K562 (cell line): ENCODE data around the gene IP6K1. TPM values are rescaled to one million over a fixed set of nuclear protein-coding genes. Genes with fewer than 3 reads are reported as not detected.

Experiments used
- ATAC-seq: fragments of 200-7000 bp; cut with Tn5 transposase; 3 replicates; pipeline ENCODE4 v1.9.1; 2020; ENCODE audit warnings: moderate library complexity
- BruUV-seq: library from RNA; stranded (reverse); fragments of 400-500 nt; replicated peaks from 2 replicates; lab custom pipeline; 2021; lab: Mats Ljungman, UMichigan
- CTCF ChIA-PET: fragments of 300-600 bp; formaldehyde crosslinking; extraction: SDS; loops from one replicate; lab custom pipeline; 2021; ENCODE audit warnings: low intra/inter-chr PET ratio; lab: Yijun Ruan, JAX
- POLR2A ChIA-PET: fragments of 300-600, 350-650 bp; sonication (Branson Sonifier 250); formaldehyde crosslinking; extraction: SDS; loops from one replicate; lab custom pipeline; 2021; ENCODE audit warnings: antibody characterized with exemption, inconsistent platforms; lab: Yijun Ruan, JAX
- DNase-seq, 4 experiments: peaks; one replicate each; pipeline versions ENCODE4 v3.0.0 to v3.0.0-alpha.2; 2011 to 2018; ENCODE audit warnings: low spot score in 3 of 4, mixed read lengths in 3 of 4; ENCODE audit errors: extremely low read depth in 1 of 4
- FAIRE-seq: peaks from 2 replicates; lab custom pipeline; 2011; peaks lifted over from hg19 to GRCh38; lab: Jason Lieb, UNC
- H2AFZ ChIP-seq: 2 replicates; pipeline ENCODE4 v1.6.0; 2011; ENCODE audit warnings: low read depth, low read length, control low read depth, inconsistent platforms
- H3K27ac ChIP-seq: fragments of 200-600 bp; 3 replicates; pipeline ENCODE4 v1.8.0; 2011; ENCODE audit warnings: low read depth, mild to moderate bottlenecking, control low read depth, inconsistent platforms, low read length, moderate library complexity, mixed read lengths; ENCODE audit errors: extremely low read depth
- H3K27me3 ChIP-seq, 2 experiments: fragments of 300-600 bp in 1 of 2; 2 replicates in 1 of 2; 3 replicates in 1 of 2; pipeline versions ENCODE4 v1.6.0 to v1.8.0; 2011; ENCODE audit warnings: inconsistent platforms in 2 of 2, low read length in 2 of 2, mild to moderate bottlenecking in 1 of 2, mixed read lengths in 1 of 2, moderate library complexity in 1 of 2; ENCODE audit not compliant: control insufficient read depth in 2 of 2, insufficient read depth in 2 of 2
- H3K36me3 ChIP-seq: fragments of 300-600 bp; 3 replicates; pipeline ENCODE4 v1.8.0; 2011; ENCODE audit warnings: mild to moderate bottlenecking, low read length, inconsistent platforms; ENCODE audit not compliant: control insufficient read depth, insufficient read depth
- H3K4me1 ChIP-seq, 2 experiments: fragments of 200-600 bp in 1 of 2; replicated peaks in 1 of 2; 2 replicates in 1 of 2; 3 replicates in 1 of 2; pipeline versions ENCODE4 v1.5.1 to v1.8.0; 2011; ENCODE audit warnings: inconsistent platforms in 2 of 2, low read length in 2 of 2, mild to moderate bottlenecking in 1 of 2, mixed read lengths in 1 of 2, moderate library complexity in 1 of 2; ENCODE audit not compliant: control insufficient read depth in 2 of 2, insufficient read depth in 2 of 2
- H3K4me2 ChIP-seq: 2 replicates; pipeline ENCODE4 v1.6.1; 2011; ENCODE audit warnings: low read length, control low read depth, inconsistent platforms, mixed read lengths; ENCODE audit not compliant: insufficient read depth
- H3K4me3 ChIP-seq: fragments of 200-600 bp; sonication (generic), shearing (Covaris generic); 2 replicates; pipeline ENCODE4 v1.5.1; 2016; ENCODE audit warnings: control low read depth, inconsistent platforms
- H3K79me2 ChIP-seq: fragments of 200-600 bp; 3 replicates; pipeline ENCODE4 v1.8.0; 2011; ENCODE audit warnings: low read length, inconsistent platforms; ENCODE audit not compliant: control insufficient read depth, insufficient read depth
- H3K9ac ChIP-seq, 2 experiments: 2 replicates each; pipeline versions ENCODE4 v1.6.0 to v1.6.1; 2011; ENCODE audit warnings: low read depth in 2 of 2, low read length in 2 of 2, control low read depth in 1 of 2, inconsistent platforms in 1 of 2, mild to moderate bottlenecking in 1 of 2, mixed read lengths in 1 of 2; ENCODE audit not compliant: insufficient read depth in 1 of 2
- H3K9me1 ChIP-seq: one replicate; pipeline ENCODE4 v1.6.0; 2011; ENCODE audit warnings: inconsistent platforms, mild to moderate bottlenecking, low read length, moderate library complexity; ENCODE audit not compliant: control insufficient read depth, insufficient read depth
- H3K9me3 ChIP-seq: replicated peaks from 2 replicates; pipeline ENCODE4 v1.5.1; 2011; ENCODE audit warnings: low read depth, low read length, inconsistent platforms; ENCODE audit not compliant: control insufficient read depth, insufficient read depth
- H4K20me1 ChIP-seq: replicated peaks from 2 replicates; pipeline ENCODE4 v1.6.1; 2011; ENCODE audit warnings: low read length, inconsistent platforms, mixed read lengths; ENCODE audit not compliant: control insufficient read depth, insufficient read depth
- C11orf30 ChIP-seq: fragments of 450-650 bp; IDR thresholded peaks from 2 replicates; pipeline ENCODE4 v1.6.1; 2016; ENCODE audit warnings: low read depth, mild to moderate bottlenecking
- CHD2 ChIP-seq: IDR thresholded peaks from 2 replicates; pipeline ENCODE4 v1.6.1; 2011; ENCODE audit warnings: low read depth, low read length
- EWSR1 ChIP-seq: fragments of 450-650 bp; IDR thresholded peaks from 2 replicates; pipeline ENCODE4 v1.6.1; 2018; ENCODE audit warnings: borderline replicate concordance, mild to moderate bottlenecking, low read depth, moderate library complexity; ENCODE audit not compliant: partially characterized antibody
- NBN ChIP-seq: fragments of 450-650 bp; IDR thresholded peaks from 2 replicates; pipeline ENCODE4 v1.6.1; 2016; ENCODE audit warnings: low read depth, mild to moderate bottlenecking
- PHF20 ChIP-seq: fragments of 450-650 bp; IDR thresholded peaks from 2 replicates; pipeline ENCODE4 v1.6.1; 2018; ENCODE audit not compliant: partially characterized antibody
- POLR2G ChIP-seq: fragments of 200-400 bp; formaldehyde crosslinking; IDR thresholded peaks from 2 replicates; pipeline ENCODE4 v1.6.1; 2017; ENCODE audit warnings: low read depth, mild to moderate bottlenecking, antibody characterized with exemption, low read length, moderate library complexity
- ZNF592 ChIP-seq: fragments of 450-650 bp; IDR thresholded peaks from 2 replicates; pipeline ENCODE4 v1.6.1; 2017; ENCODE audit warnings: antibody characterized with exemption, mild to moderate bottlenecking
- WGBS: fragments of 100-300 bp; shearing (Covaris generic); methylation state at CpG from one replicate; pipeline ENCODE4 v1.1.6; 2016; ENCODE audit warnings: low coverage, mixed read lengths; ENCODE audit not compliant: insufficient coverage; ENCODE audit errors: missing lambda C conversion rate; 5-methylcytosine and 5-hydroxymethylcytosine counted together
- in situ Hi-C: fragments of 300-500 bp; cut with MboI; formaldehyde crosslinking; loops from 4 replicates; pipeline ENCODE4 v1.15.0; 2018; ENCODE audit warnings: inconsistent platforms, mixed read lengths
- intact Hi-C: fragments of 100-400 bp; cut with micrococcal nuclease; formaldehyde crosslinking; loops from 2 replicates; pipeline ENCODE4 v1.14.2; 2022
- polyA plus RNA-seq, 8 experiments: library from polyadenylated mRNA; depleted of rRNA in 4 of 8; stranded (reverse) in 5 of 8; unstranded in 3 of 8; fragments of >200 nt; fragmentation: Nextera tagmentation in 2 of 8; fragmentation: Illumina TruSeq in 1 of 8; extraction: Ambion mirVana in 2 of 8; extraction: Trizol in 1 of 8; gene quantifications; 2 replicates each; pipeline versions ENCODE4 v1.2.1 to v1.2.3, GENCODE V29; 2011 to 2014; ENCODE audit warnings: inconsistent platforms in 1 of 8, missing spikeins in 1 of 8
- total RNA-seq, 7 experiments: library from RNA; depleted of rRNA in 6 of 7; stranded (reverse); fragments of >200 nt in 6 of 7; fragmentation: Illumina TruSeq in 2 of 7; extraction: Trizol in 2 of 7; gene quantifications; 2 replicates each; pipeline versions ENCODE4 v1.2.1 to v1.2.3, GENCODE V29; 2011 to 2021; ENCODE audit warnings: low replicate concordance in 1 of 7

The IP6K1 gene
- total and polyA plus RNA-seq, 9 of the 15 experiments (the other 6 are each of a cell fraction or from before 2014, with no cell fraction given) = 0.46 to 29.2 (median 13.1) TPM

DNA sequence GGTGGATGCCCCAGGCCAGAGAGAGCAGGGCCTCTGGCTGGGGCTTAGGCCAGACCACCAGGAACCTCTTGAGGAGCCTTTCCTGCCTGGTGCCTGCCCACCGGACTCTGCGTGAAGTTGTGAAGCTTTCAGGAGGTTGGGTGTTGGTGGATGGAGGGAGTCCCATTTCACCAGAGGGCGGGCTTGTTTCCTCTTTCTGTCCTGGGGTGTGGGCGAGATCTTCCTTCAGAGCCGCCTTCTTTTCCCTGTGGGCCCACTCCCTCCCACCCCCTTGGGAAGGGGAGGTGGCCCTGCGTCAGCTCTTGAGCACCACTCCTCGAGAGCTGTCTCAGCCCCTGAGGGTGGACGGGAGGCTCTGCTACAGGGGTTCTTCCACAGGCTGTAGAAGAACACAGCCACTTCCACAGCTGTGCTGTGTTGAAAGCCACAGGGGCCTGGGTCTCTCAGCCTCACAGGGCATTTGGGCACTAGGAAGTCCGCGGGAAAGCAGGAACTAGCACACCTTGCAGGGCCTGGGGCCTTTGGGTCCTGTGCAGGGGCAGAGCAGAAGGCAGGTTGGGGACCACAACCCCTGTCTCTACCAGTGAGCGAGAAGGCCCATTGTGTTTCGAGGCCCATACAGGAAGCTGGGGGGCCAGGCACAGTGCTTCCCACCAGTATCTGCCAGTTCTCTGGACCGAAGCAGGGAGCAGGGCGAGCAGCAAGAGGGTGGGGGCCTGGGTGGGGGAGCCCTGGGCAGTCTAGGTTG, 69.0 kb downstream of the IP6K1 start:
- no peak overlapping the region for H3K9ac ChIP-seq
- DNase-seq = no peak
- in situ Hi-C loops (no loop called here), intact Hi-C loops (no loop called here)
- WGBS = 94% methylated on average over 9 of the region's 14 CpGs
- CTCF ChIA-PET = no interaction called here
- peaks cover 0 to 16% of the 10 kb centered on the region in 2 experiments; a peak in 1 of 5 replicates for H3K4me1 ChIP-seq
- no peaks in the 10 kb centered on the region for H4K20me1 ChIP-seq
- no peak for FAIRE-seq
- H3K27me3 ChIP-seq = no peaks in the 10 kb centered on the region
- no peaks in the 10 kb centered on the region for H3K9me3 ChIP-seq
- H3K9me1 ChIP-seq = no peaks in the 10 kb centered on the region
- H3K36me3 ChIP-seq = peaks cover 58% of the 10 kb centered on the region; the same call in 2 of the 3 replicates
- H3K27ac ChIP-seq = no peak overlapping the region
- H3K4me2 ChIP-seq = no peak overlapping the region
- no peak overlapping the region for H2AFZ ChIP-seq
- no peak for ATAC-seq
- TF ChIP-seq C11orf30 = no peak
- peak; percentile 12; the same call in 1 of the 2 replicates for TF ChIP-seq POLR2G
- no peak for TF ChIP-seq CHD2
- TF ChIP-seq EWSR1 = no peak
- TF ChIP-seq PHF20 = no peak
- TF ChIP-seq NBN = no peak
- no peak for TF ChIP-seq ZNF592
- POLR2A ChIA-PET = interaction anchor here (0.5 to 0.7 kb wide), 2 partner anchors 10 to 60 kb away, joined by 3 to 4 read pairs; no protein-coding TSS in a partner anchor
- no TSS peak for BruUV-seq
- no peak overlapping the region for H3K4me3 ChIP-seq
- H3K79me2 ChIP-seq = no peaks in the 10 kb centered on the region
